HepG2 (cell line): ENCODE data around the gene SLFN11. TPM values are rescaled to one million over a fixed set of nuclear protein-coding genes. Genes with fewer than 3 reads are reported as not detected.

ENCODE experiments used
- ATAC-seq: fragments of 200-7000 bp; cut with Tn5 transposase; 3 replicates; pipeline ENCODE4 v1.9.1; 2020; ENCODE audit warnings: mild to moderate bottlenecking, moderate library complexity
- BruUV-seq: library from RNA; stranded (reverse); fragments of 400-500 nt; replicated peaks from 2 replicates; lab custom pipeline; 2021; lab: Mats Ljungman, UMichigan
- CTCF ChIA-PET: fragments of 300-600 bp; formaldehyde crosslinking; extraction: SDS; loops from one replicate; lab custom pipeline; 2021; ENCODE audit warnings: low total read pairs, inconsistent platforms, low intra/inter-chr PET ratio; lab: Yijun Ruan, JAX
- POLR2A ChIA-PET: fragments of 350-600 bp; sonication (Branson Sonifier 250); formaldehyde crosslinking; loops from one replicate; lab custom pipeline; 2020; ENCODE audit warnings: antibody characterized with exemption, inconsistent platforms; lab: Yijun Ruan, JAX
- DNase-seq: peaks from one replicate; pipeline ENCODE4 v3.0.0-alpha.2; 2015; ENCODE audit warnings: low spot score
- FAIRE-seq: peaks from 3 replicates; lab custom pipeline; 2011; peaks lifted over from hg19 to GRCh38; lab: Jason Lieb, UNC
- H2AFZ ChIP-seq: one replicate; pipeline ENCODE4 v1.6.1; 2011; ENCODE audit warnings: low read length, inconsistent platforms
- H3K27ac ChIP-seq: fragments of 300-600 bp; 3 replicates; pipeline ENCODE4 v1.8.0; 2011; ENCODE audit warnings: mixed run types, mild to moderate bottlenecking, mixed read lengths, low read length, inconsistent platforms; ENCODE audit not compliant: insufficient read depth; ENCODE audit errors: extremely low read length
- H3K27me3 ChIP-seq, 2 experiments: fragments of 200-600 bp in 1 of 2; 2 replicates in 1 of 2; 3 replicates in 1 of 2; pipeline versions ENCODE4 v1.6.0 to v1.8.0; 2011; ENCODE audit warnings: low read length in 2 of 2, mild to moderate bottlenecking in 2 of 2, moderate library complexity in 2 of 2, inconsistent platforms in 1 of 2; ENCODE audit not compliant: insufficient read depth in 2 of 2, control insufficient read depth in 1 of 2
- H3K36me3 ChIP-seq, 2 experiments: fragments of 200-600 bp in 1 of 2; replicated peaks in 1 of 2; 2 replicates in 1 of 2; 3 replicates in 1 of 2; pipeline versions ENCODE4 v1.5.1 to v1.8.0; 2011; ENCODE audit warnings: low read length in 2 of 2, inconsistent platforms in 1 of 2; ENCODE audit not compliant: insufficient read depth in 2 of 2, control insufficient read depth in 1 of 2
- H3K4me1 ChIP-seq: 2 replicates; pipeline ENCODE4 v1.5.1; 2012; ENCODE audit warnings: low read length, inconsistent platforms; ENCODE audit not compliant: insufficient read depth
- H3K4me2 ChIP-seq: 2 replicates; pipeline ENCODE4 v1.6.0; 2011; ENCODE audit warnings: low read depth, low read length, inconsistent platforms
- H3K4me3 ChIP-seq, 3 experiments: fragments of 200-600 bp in 1 of 3; sonication (generic), shearing (Covaris generic) in 1 of 3; replicated peaks in 1 of 3; 2 replicates each; pipeline ENCODE4 v1.5.1; 2011 to 2016; ENCODE audit warnings: low read length in 3 of 3, inconsistent platforms in 2 of 3, low read depth in 2 of 3, mild to moderate bottlenecking in 2 of 3, control low read depth in 1 of 3, mixed read lengths in 1 of 3; ENCODE audit not compliant: insufficient read depth in 1 of 3
- H3K79me2 ChIP-seq: one replicate; pipeline ENCODE4 v1.6.1; 2011; ENCODE audit warnings: low read length, inconsistent platforms; ENCODE audit not compliant: insufficient read depth
- H3K9ac ChIP-seq: 2 replicates; pipeline ENCODE4 v1.6.0; 2011; ENCODE audit warnings: mild to moderate bottlenecking, low read depth, low read length, inconsistent platforms; ENCODE audit not compliant: insufficient read depth
- H3K9me3 ChIP-seq: 2 replicates; pipeline ENCODE4 v1.5.1; 2012; ENCODE audit warnings: mild to moderate bottlenecking, low read length
- H4K20me1 ChIP-seq: 2 replicates; pipeline ENCODE4 v1.6.0; 2011; ENCODE audit warnings: inconsistent platforms, mild to moderate bottlenecking, low read length, moderate library complexity; ENCODE audit not compliant: insufficient read depth
- JUNB ChIP-seq: sonication (generic); formaldehyde crosslinking; IDR thresholded peaks from 2 replicates; pipeline ENCODE4 v1.8.0; 2022; ENCODE audit warnings: missing genetic modification reagents, mild to moderate bottlenecking, borderline replicate concordance
- ONECUT2 ChIP-seq: sonication (generic); formaldehyde crosslinking; IDR thresholded peaks from 2 replicates; pipeline ENCODE4 v1.4.0; 2020; ENCODE audit warnings: missing genetic modification reagents
- PHF20 ChIP-seq: sonication (generic); formaldehyde crosslinking; IDR thresholded peaks from 2 replicates; pipeline ENCODE4 v1.5.0; 2020; ENCODE audit warnings: mild to moderate bottlenecking, missing genetic modification reagents
- RARG ChIP-seq: sonication (generic); formaldehyde crosslinking; IDR thresholded peaks from 2 replicates; pipeline ENCODE4 v1.4.0; 2020; ENCODE audit warnings: low read depth, mild to moderate bottlenecking, missing genetic modification reagents
- TFE3 ChIP-seq: IDR thresholded peaks from 2 replicates; pipeline ENCODE4 v1.6.1; 2016
- ZNF124 ChIP-seq: sonication (generic); formaldehyde crosslinking; IDR thresholded peaks from 2 replicates; pipeline ENCODE4 v1.4.0; 2020; ENCODE audit warnings: missing genetic modification reagents
- ZNF30 ChIP-seq: sonication (generic); formaldehyde crosslinking; IDR thresholded peaks from 2 replicates; pipeline ENCODE4 v1.5.0; 2020; ENCODE audit warnings: mild to moderate bottlenecking, missing genetic modification reagents
- whole genome bisulfite sequencing: methylation state at CpG from one replicate; pipeline ENCODE4 v1.1.6; 2017; ENCODE audit warnings: low lambda C conversion rate; 5-methylcytosine and 5-hydroxymethylcytosine counted together
- in situ Hi-C: cut with HindIII; loops from 2 replicates; pipeline ENCODE4 v1.10.0; 2017; ENCODE audit warnings: low pct_unique_long_range_greater_than_20kb; ENCODE audit not compliant: extremely low pct_ligation_motif_present
- intact Hi-C: fragments of 100-400 bp; cut with micrococcal nuclease; formaldehyde crosslinking; loops from one replicate; pipeline ENCODE4 v1.10.0; 2022; ENCODE audit not compliant: unreplicated experiment
- polyA plus RNA-seq, 8 experiments: library from polyadenylated mRNA; depleted of rRNA in 3 of 8; stranded (reverse) in 7 of 8; unstranded in 1 of 8; fragments of >200 nt; fragmentation: Illumina TruSeq in 4 of 8; extraction: Trizol in 4 of 8; gene quantifications; 2 replicates each; pipeline versions ENCODE4 v1.2.1 to v1.2.3, GENCODE V29; 2011 to 2016; ENCODE audit warnings: low read depth in 4 of 8, missing spikeins in 1 of 8, mixed read lengths in 1 of 8; ENCODE audit not compliant: insufficient read depth in 1 of 8
- total RNA-seq, 5 experiments: library from RNA; depleted of rRNA; stranded (reverse); fragments of >200 nt; fragmentation: Illumina TruSeq; extraction: Trizol; gene quantifications; 2 replicates each; pipeline ENCODE4 v1.2.3, GENCODE V29; 2016; ENCODE audit warnings: low read depth in 1 of 5
- TF ChIP-seq, protein P1 (sequence below): IDR thresholded peaks from 2 replicates; pipeline ENCODE4 v1.6.1; 2016; ENCODE audit warnings: mild to moderate bottlenecking

The SLFN11 gene
- total and polyA plus RNA-seq, 2 of the 13 experiments (the other 11 are each of a cell fraction or from before 2014, with no cell fraction given) = not detected

GRCh38 chr17:35377068-35377467 lies 3.6 kb upstream of the SLFN11 start:
- Histone ChIP-seq H3K27me3 (peaks cover 7 to 23% of the 10 kb centered on the region in 2 experiments; a peak in 3 of 5 replicates), H3K4me3 (no peak overlapping the region), H2AFZ (no peak overlapping the region), H3K9ac (no peak overlapping the region), H3K4me1 (no peaks in the 10 kb centered on the region), H3K79me2 (no peaks in the 10 kb centered on the region), H3K27ac (no peak overlapping the region), H3K9me3 (no peaks in the 10 kb centered on the region), H3K4me2 (no peak overlapping the region), H3K36me3 (no peaks in the 10 kb centered on the region), H4K20me1 (no peaks in the 10 kb centered on the region)
- no peak for FAIRE-seq
- 2% methylated on average over 2 of the region's 2 CpGs for WGBS
- BruUV-seq = no TSS peak
- no peak for TF ChIP-seq TFE3 (CRISPR knock-in tag)
- no peak for TF ChIP-seq JUNB
- TF ChIP-seq, protein P1, sequence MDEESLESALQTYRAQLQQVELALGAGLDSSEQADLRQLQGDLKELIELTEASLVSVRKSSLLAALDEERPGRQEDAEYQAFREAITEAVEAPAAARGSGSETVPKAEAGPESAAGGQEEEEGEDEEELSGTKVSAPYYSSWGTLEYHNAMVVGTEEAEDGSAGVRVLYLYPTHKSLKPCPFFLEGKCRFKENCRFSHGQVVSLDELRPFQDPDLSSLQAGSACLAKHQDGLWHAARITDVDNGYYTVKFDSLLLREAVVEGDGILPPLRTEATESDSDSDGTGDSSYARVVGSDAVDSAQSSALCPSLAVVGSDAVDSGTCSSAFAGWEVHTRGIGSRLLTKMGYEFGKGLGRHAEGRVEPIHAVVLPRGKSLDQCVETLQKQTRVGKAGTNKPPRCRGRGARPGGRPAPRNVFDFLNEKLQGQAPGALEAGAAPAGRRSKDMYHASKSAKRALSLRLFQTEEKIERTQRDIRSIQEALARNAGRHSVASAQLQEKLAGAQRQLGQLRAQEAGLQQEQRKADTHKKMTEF (CRISPR knock-in tag) = no peak
- no peak for TF ChIP-seq PHF20 (CRISPR knock-in tag)
- TF ChIP-seq ZNF124 (CRISPR knock-in tag) = no peak
- no peak for TF ChIP-seq RARG (CRISPR knock-in tag)
- no peak for TF ChIP-seq ZNF30 (CRISPR knock-in tag)
- TF ChIP-seq ONECUT2 (CRISPR knock-in tag) = no peak
- ChIA-PET POLR2A (no interaction called here), CTCF (no interaction called here)
- in situ Hi-C loops = no loop called here
- intact Hi-C loops = no loop called here
- DNase-seq = no peak
- ATAC-seq = no peak
